ENCODE results near the gene ELK1. TPM values are rescaled to one million over a fixed set of nuclear protein-coding genes. Genes with fewer than 3 reads are reported as not detected.
A peak's percentile ranks its signal among the peaks of the same experiment; 100 is the strongest.

ELK1 gene
- total and polyA plus RNA-seq, 10 of the 15 experiments (the other 5 are each of a cell fraction or from before 2014, with no cell fraction given) = 4.1 to 55.5 (median 32.9) TPM

- TF ChIP-seq ZNF687 (IDR thresholded peaks at IDR 0.05) (no peak), CBX5 (IDR thresholded peaks at IDR 0.05; ENCODE audit: low read depth) (no peak; the same call in 1 of the 2 replicates), HCFC1 (IDR thresholded peaks at IDR 0.05; ENCODE audit: low read length) (peak; percentile 49), YY1 (IDR thresholded peaks at IDR 0.05; ENCODE audit: low read depth, low read length) (peak; percentile 88), KLF5 (IDR thresholded peaks at IDR 0.05; ENCODE audit: partially characterized antibody) (peak; percentile 65), STAT3 (IDR thresholded peaks at IDR 0.05; ENCODE audit: low read depth, low read length) (no peak), NFYA (IDR thresholded peaks at IDR 0.05; ENCODE audit: borderline replicate concordance, low read depth, low read length) (no peak), HDAC2 (IDR thresholded peaks at IDR 0.05) (no peak), MEF2B (IDR thresholded peaks at IDR 0.05; ENCODE audit: partially characterized antibody, poor library complexity, severe bottlenecking) (no peak), NR2F1 (conservative IDR thresholded peaks at IDR 0.05) (peak; percentile 32; the same call in 1 of the 2 replicates), HDGF (IDR thresholded peaks at IDR 0.05) (peak; percentile 63; the same call in 1 of the 2 replicates), ZNF24 (IDR thresholded peaks at IDR 0.05) (no peak), PKNOX1 (IDR thresholded peaks at IDR 0.05) (peak; percentile 97), NR2C2 (IDR thresholded peaks at IDR 0.05; ENCODE audit: borderline replicate concordance, control insufficient read depth, insufficient read length, low read depth) (no peak), NR2C1 (IDR thresholded peaks at IDR 0.05) (no peak), GATAD2B (conservative IDR thresholded peaks at IDR 0.05; ENCODE audit: low read depth) (0 out of 2 replicates have a peak, but pooled peaks have one; percentile 21), WRNIP1 (IDR thresholded peaks at IDR 0.05; ENCODE audit: borderline replicate concordance, low read depth, low read length) (no peak), BCL11A (IDR thresholded peaks at IDR 0.05; ENCODE audit: low read depth, low read length) (no peak), SKIL (IDR thresholded peaks at IDR 0.05; ENCODE audit: low read depth, poor library complexity, severe bottlenecking) (no peak), ZBTB33 (IDR thresholded peaks at IDR 0.05) (no peak)
These were observed 8.5 kb upstream of the ELK1 start, which contains the start of gene UXT (continued) for GRCh38 chrX:47658684-47659420.
